ENCODE data around the gene TRAF5.

TRAF5 gene

DNA sequence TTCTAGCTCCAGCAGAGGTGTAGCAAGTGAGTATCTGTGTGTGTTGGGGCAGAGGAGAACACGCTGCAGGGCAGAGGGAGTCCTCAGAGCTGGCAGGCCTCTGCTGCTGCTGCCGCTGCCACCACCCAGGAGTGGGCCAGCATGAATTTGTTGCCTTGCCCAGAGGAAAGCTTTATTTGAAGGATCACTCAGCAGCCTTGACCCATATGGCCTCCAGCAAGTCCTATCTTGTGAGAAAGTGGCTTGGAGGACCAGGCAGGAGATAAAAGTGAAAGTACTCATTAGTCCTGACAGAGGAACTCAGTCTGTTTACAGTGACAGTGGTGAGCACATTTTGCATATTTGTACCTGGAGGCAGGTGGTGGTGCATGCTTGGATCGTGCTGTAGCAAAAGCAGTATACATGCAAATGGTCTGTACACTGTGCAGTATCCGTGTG lies 3.1 kb downstream of the TRAF5 start:
- TF ChIP-seq, protein P1, sequence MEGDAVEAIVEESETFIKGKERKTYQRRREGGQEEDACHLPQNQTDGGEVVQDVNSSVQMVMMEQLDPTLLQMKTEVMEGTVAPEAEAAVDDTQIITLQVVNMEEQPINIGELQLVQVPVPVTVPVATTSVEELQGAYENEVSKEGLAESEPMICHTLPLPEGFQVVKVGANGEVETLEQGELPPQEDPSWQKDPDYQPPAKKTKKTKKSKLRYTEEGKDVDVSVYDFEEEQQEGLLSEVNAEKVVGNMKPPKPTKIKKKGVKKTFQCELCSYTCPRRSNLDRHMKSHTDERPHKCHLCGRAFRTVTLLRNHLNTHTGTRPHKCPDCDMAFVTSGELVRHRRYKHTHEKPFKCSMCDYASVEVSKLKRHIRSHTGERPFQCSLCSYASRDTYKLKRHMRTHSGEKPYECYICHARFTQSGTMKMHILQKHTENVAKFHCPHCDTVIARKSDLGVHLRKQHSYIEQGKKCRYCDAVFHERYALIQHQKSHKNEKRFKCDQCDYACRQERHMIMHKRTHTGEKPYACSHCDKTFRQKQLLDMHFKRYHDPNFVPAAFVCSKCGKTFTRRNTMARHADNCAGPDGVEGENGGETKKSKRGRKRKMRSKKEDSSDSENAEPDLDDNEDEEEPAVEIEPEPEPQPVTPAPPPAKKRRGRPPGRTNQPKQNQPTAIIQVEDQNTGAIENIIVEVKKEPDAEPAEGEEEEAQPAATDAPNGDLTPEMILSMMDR (IDR thresholded peaks at IDR 0.05), result no peak
- Histone ChIP-seq H3K4me3 (ENCODE audit: low read depth in 1 of 2, low read length in 1 of 2) (no peak overlapping the region), H3K9me3 (no peaks in the 10 kb centered on the region), H3K4me1 (ENCODE audit: control insufficient read depth in 1 of 2, insufficient read depth in 1 of 2, low read depth in 1 of 2, low read length in 1 of 2) (peaks cover 10 to 12% of the 10 kb centered on the region in 2 experiments), H3K27me3 (peaks cover 42% of the 10 kb centered on the region), H3K36me3 (no peaks in the 10 kb centered on the region), H3K27ac (no peak overlapping the region)

DNA sequence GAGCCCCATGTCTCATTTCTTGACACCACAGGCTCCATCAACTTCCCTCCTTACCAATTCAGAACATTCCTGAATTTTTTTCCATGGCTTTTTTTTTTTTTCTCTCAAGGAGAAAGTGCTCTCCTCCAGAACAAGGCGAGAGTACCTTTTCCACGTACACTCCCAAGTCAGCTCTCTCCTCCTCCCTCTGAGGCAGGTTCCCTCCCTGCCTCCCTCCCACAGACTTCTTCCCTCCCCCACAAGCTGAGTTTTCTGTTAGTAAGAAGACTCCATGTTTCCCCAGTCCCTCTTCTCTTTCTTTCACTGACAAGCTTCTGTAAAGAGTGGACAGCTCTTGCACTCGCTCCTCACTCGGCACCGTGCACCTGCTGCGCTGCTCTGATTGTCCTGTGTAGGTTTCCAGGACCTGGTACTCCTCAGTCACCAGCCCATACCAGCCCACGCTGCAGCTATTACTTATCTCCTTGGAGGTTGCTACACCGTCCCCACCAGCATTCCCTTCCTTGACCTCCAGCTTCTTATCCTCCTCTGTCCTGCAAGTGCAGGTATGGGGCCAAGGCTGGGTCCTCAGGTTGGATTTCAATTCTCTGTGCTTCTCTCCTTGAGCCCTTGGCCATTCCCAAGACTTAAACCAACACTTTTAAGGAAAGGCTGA lies 3.8 kb downstream of the TRAF5 start:
- no peaks in the 10 kb centered on the region for H3K36me3 ChIP-seq
- H3K4me3 ChIP-seq (ENCODE audit: low read depth in 1 of 2, low read length in 1 of 2), result no peak overlapping the region
- H3K9me3 ChIP-seq, result no peaks in the 10 kb centered on the region
- no peak overlapping the region for H3K27ac ChIP-seq
- peaks cover 10 to 12% of the 10 kb centered on the region in 2 experiments for H3K4me1 ChIP-seq (ENCODE audit: control insufficient read depth in 1 of 2, insufficient read depth in 1 of 2, low read depth in 1 of 2, low read length in 1 of 2)
- H3K27me3 ChIP-seq, result peaks cover 38% of the 10 kb centered on the region
- TF ChIP-seq, protein P1 (IDR thresholded peaks at IDR 0.05), result no peak

DNA sequence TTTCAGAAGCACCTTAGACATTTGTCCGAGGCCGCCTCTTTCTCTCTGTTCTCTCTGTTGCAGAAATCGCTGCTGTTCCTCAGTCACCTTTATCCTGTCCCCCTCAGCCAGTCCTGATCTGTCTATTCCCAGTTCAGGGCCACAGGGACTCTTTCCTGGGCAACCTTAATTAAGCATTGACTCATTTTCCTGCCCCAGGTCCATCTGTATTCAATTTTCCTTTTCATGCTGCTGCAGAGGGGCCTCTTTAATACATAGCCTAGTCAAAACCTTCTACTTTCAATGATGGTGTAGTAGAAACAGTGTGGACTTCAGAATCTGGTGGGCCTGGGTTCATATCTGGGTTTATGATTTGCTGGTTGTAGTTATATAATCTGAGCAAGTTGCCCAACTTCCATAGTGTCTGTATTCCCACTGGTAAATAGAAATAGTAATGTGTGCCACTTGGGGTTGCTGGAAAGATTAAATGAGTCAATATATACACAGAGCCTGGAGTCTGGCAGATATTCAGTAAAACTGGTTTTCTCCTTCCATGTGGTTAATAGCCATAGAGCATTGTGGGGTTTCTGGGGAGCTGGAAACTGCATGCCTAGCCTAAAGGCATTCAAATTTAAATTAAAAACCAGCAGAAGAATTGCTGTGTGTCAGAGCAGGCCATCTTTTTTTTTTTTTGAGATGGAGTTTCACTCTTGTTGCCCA lies 4.5 kb downstream of the TRAF5 start:
- H3K36me3 ChIP-seq, result no peaks in the 10 kb centered on the region
- H3K27ac ChIP-seq, result no peak overlapping the region
- peaks cover 30% of the 10 kb centered on the region for H3K27me3 ChIP-seq
- H3K9me3 ChIP-seq, result no peaks in the 10 kb centered on the region
- peaks cover 10% of the 10 kb centered on the region in 2 experiments for H3K4me1 ChIP-seq (ENCODE audit: control insufficient read depth in 1 of 2, insufficient read depth in 1 of 2, low read depth in 1 of 2, low read length in 1 of 2)
- no peak overlapping the region for H3K4me3 ChIP-seq (ENCODE audit: low read depth in 1 of 2, low read length in 1 of 2)
- TF ChIP-seq, protein P1 (IDR thresholded peaks at IDR 0.05), result no peak

DNA sequence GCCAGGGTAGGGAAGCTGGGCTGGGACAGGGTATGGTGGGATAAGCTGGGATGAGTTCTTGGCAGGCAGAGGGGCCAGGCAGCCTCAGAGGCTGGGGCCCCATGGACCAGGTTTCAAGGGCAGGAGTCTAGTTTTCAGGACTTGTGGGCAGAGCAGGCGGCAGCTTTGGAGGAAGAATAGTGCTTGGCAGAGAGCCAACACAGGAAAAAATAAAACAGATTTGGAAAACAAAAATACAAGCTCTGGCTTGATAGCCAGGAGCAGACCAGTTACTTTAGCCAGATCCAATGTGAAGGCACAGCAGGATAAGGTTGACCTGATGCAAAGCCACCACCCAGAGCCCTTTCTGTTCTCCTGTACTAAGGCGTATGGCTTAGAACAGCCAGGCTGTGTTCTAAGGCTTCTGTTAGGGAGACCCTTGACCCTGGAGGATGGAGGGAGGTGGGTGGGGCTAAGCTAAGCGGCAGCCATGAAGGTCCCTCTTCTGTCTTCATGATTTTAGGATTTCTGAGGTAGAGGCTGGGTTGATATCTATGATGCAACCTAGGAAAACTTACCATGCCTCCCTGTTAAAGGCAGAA lies 5.5 kb downstream of the TRAF5 start:
- TF ChIP-seq, protein P1 (IDR thresholded peaks at IDR 0.05), result no peak
- H3K4me1 ChIP-seq (ENCODE audit: control insufficient read depth in 1 of 2, insufficient read depth in 1 of 2, low read depth in 1 of 2, low read length in 1 of 2), result peaks cover 4 to 5% of the 10 kb centered on the region in 2 experiments
- H3K27ac ChIP-seq, result no peak overlapping the region
- peaks cover 22% of the 10 kb centered on the region for H3K27me3 ChIP-seq
- no peak overlapping the region for H3K4me3 ChIP-seq (ENCODE audit: low read depth in 1 of 2, low read length in 1 of 2)
- H3K9me3 ChIP-seq, result no peaks in the 10 kb centered on the region
- H3K36me3 ChIP-seq, result no peaks in the 10 kb centered on the region

DNA sequence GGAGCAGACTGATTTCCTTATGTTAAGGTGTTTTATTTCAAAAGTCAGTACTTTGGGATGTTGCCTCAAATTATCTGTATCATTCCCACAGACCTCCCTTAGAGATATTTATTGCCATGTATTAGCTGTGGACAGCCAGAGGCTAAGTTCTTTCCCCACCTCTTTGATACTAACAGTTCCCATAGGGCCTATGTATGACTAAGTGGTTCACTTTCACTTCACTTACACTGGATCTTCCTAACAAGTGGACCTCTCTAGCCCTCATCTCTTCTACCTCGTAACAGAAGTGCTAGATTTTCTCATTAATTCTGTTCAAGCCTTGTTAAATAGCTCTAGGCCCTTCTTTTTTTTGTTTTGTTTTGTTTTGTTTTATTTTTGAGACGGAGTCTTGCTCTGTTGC lies 6.2 kb downstream of the TRAF5 start:
- Histone ChIP-seq H3K9me3 (no peaks in the 10 kb centered on the region), H3K4me1 (ENCODE audit: control insufficient read depth in 1 of 2, insufficient read depth in 1 of 2, low read depth in 1 of 2, low read length in 1 of 2) (no peaks in the 10 kb centered on the region), H3K27me3 (peaks cover 15% of the 10 kb centered on the region), H3K27ac (no peak overlapping the region), H3K4me3 (ENCODE audit: low read depth in 1 of 2, low read length in 1 of 2) (no peak overlapping the region), H3K36me3 (no peaks in the 10 kb centered on the region)
- TF ChIP-seq, protein P1 (IDR thresholded peaks at IDR 0.05), result no peak
